HG02571 (cell line): ENCODE measurements around the gene SYT13.

ENCODE experiments used
- ATAC-seq: cut with Tn5 transposase; IDR thresholded peaks from one replicate; pipeline ENCODE4 v1.9.1; 2021; ENCODE audit warnings: mild to moderate bottlenecking, moderate library complexity; ENCODE audit not compliant: unreplicated experiment

SYT13 gene

DNA sequence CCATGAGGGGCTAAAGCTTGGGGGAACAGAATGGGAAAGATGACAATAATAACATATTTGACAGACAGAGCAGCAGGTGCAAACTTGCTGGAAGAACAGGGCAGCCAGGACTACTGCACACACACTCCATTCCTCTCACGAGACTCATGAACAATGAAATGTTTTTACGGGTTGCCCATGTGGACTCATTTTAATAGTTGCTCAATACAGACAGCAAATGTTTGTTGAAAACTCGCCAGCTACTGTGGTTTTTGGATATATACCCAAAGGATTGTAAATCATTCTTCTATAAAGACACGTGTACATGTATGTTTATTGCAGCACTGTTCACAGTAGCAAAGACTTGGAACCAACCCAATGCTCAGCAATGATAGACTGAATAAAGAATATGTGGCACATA lies 10.3 kb downstream of the SYT13 start:
- no peak for ATAC-seq

DNA sequence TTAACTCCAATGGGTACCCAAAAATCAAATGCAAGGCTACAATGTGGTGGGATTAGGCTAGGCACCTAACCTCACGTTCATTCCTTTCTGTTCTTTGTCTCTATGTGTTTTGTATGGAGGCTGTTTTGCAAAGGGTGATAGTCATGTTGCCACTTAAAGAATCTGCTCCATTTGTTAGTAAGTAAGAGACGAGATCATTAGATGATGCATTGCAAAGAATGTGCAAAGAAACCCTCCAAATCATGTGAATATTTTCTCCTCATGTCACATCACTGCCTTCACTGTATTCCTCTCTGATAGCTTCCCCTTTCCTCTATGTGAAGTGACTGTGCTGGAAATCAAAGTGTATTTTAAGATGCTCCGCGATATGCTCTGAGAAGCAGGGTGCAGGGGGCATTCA lies 11.9 kb downstream of the SYT13 start:
- no peak for ATAC-seq

DNA sequence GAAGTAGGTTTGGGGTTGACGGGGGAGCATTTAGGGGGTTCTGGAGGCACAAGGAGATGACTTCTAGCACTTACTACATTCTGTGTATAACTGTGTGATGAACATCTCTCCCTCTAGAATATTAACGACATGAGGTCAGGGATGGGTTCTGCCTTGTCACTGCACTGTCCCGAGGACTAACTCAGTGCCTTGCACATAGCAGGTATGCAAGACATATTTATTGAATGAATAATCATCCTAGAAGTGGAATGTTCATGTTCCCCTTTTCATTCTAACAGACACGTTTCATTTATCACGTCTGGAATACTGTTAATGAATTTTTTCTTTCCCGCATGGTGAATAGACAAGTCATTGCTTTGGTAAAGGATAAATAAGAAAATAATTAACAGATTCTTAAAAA lies 12.6 kb downstream of the SYT13 start:
- ATAC-seq: no peak

DNA sequence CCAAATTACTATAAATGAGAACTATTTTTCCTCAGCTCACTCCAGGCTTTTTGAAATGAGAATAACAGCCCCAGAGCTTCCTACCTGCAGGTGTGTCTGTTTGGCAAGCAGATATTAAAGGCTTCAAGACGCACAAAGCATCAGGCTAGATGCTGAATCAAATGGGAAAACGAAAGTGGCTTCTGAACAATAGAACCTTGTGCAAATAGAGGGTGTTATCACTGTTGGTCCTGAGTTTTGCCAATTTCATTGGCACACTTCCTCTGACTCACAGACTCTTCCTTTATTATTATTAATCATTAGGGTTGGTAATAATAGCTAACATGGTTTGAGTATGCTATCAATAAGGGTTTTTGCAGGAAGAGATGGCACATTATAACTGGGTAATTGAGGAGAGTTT lies 13.4 kb downstream of the SYT13 start:
- no peak for ATAC-seq

DNA sequence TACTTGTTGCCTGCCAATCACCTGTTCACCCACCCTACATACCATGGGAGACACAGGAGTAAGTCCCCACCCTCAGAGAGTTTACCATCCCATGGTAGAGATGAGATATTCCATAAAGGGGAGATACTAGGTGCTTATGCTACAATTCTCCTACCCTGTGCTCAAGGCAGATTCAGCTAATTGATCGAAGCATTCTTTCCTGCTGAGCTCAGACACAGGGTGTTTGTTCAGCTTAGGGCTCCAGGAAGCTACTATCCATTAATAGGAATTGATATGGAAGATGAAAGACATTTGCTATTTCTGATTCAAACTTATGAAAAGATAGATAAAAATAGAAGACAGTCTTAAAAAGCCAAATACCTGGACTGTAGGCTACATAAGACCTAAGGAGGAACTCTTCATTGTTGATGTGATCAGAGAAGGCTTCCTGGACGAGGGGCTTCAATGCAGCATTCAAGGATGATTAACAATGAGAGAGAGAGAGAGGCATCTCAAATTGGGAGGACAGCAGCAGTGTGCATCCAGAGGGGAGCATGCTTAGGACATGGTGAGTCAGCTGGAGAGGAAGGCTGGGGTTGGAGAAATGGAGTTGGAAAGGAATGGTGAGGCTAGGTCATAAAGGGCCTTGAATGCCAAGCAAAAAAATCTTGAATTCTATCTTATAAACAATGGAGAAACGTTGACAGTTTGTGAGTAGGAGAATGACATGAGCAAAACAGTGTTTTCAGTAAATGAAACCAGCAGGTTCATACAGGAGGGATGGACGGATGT lies 15.0 kb downstream of the SYT13 start:
- ATAC-seq: no peak

DNA sequence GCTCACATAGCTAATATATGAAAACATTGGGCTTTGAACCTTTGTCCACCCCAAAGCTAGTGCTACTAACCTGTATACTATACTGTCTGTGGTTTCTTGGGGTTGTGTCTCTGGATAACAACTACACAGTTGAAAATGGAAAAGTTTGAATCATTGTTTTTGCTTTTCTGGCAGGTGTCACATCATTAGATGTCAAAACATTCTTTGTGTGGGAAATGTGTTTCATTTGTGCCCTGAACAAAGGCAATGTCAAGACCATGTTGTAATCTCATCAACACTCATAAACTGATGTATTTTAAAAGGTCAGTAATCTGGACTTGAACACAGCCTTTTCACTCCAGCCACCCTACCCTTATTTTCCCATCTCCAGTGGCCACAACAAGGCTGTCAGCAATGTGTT lies 16.5 kb downstream of the SYT13 start:
- ATAC-seq: no peak

DNA sequence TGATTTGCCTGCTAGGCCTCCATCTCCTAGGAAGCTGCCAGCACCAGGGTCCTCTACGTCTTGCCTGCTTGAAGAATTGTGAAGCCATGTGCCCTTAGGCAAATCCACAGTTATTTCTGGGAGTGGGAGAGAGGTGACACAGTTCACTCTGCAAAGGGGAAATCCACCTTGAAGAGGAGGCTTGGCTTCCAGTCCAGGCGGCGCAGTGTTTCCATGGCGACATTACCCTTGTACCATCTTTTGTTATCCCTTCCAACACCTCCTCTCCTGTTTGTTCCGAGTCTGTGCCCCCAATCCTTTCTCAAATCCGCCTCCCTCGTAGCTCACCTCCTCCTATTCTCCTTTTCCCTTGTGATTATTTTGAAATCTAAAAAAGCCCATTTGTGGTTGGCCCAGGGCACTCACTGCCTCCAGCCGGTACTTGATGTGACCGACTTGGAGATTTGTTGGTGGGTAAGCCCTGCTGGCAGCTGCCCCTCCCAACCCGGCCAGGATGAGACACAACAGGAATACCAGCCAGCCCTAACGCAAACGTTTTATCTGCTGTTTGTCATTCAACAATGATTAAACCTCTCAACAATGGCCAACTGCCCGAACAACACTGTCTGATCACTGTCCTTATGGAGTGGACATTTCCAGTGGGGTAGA lies 18.4 kb downstream of the SYT13 start:
- ATAC-seq: no peak

DNA sequence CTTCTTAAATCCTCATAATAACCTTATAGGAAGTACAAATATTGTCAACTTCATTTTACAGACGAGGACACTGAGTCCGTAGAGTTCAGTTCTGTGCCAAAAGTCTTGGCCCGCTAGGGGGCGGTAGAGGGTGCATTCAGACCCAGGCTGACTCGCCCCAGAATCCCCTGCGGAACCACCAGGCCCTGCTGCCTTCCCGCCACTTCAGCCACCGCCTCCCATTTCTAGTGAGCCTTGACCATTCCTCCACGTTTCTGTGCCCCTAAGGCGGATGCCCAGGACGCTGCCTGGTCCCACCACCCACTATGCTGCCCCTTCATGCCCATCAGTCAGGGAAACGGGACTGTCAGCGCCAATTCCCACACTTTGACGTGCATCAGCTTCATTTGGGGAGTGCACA lies 19.1 kb downstream of the SYT13 start:
- ATAC-seq: no peak

DNA sequence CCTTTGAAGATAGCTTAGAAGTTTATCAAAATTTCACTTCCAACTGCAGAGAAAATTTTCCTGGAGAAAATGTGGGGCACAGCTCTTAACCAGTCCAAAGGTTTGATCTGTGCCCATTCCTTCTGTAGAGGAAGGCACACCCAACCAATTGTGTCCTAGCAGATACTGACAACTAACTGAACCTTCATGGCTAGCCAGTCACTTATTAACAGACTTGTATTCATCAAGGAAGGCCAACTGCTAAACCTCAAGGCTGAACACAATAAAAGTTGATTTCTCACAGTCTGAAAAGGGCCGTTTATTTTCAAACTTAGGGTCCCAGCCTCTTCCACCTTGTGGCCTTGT lies 19.5 kb downstream of the SYT13 start:
- no peak for ATAC-seq

DNA sequence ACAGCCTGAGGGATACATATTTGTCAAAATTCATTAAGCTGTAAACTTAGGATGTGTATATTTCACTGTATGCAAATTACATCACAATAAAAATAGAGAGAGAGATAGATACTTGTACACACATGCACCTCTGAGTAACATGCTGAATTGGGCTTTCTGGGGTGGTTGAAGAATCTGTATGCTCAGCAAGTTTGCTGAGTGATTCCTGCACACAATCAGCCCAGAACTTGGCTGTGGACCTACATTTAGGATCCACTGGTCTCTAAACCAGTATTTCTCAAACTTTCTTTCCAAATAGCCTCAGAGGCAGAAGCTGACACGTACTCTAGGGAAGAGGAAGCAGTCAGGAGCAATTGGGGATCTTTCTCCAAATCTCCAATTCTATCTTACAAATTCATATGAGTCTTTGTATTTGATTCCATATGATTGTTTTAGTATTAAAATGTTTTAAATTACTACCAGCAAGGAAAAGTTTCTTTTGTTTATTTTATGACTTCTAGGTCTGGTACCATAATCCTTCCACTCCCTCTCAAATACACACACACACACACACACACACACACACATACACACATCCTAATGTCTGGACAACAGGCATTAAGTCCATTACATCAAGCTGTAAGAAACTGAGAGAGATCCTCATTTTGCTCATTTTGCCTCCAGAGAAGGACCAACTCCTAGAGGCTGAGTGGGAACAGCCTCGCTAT lies 20.0 kb downstream of the SYT13 start:
- no peak for ATAC-seq

DNA sequence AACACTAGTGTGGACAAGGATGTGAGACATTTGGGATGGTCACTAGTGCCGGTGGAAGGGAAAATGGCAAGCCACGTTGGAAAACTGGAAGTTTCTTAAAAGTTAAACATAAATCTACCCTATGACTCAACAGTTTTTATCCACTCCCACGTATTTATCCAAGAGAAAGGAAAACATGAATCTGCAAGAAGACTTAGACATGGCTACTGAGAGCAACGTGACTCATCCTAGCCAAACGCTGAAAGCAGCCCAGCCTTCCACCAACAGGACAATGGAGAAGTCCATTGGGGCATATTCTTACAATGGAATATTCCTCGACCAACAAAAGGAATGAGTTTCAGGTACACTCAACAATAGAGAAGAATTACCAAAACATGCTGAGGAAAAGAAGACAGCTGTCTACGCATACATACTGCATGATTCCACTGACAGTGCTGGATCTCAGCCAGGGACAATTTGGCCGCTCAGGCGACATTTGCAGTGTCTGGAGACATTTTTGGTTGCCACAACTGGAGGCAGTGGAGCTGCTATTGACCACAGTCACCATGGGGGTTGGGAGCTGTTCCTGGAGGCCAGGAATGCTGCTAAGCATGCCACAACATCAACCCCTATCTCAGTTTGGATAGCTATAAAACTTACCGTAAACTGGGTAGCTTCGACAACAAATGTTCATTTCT lies 21.2 kb downstream of the SYT13 start:
- ATAC-seq: no peak

DNA sequence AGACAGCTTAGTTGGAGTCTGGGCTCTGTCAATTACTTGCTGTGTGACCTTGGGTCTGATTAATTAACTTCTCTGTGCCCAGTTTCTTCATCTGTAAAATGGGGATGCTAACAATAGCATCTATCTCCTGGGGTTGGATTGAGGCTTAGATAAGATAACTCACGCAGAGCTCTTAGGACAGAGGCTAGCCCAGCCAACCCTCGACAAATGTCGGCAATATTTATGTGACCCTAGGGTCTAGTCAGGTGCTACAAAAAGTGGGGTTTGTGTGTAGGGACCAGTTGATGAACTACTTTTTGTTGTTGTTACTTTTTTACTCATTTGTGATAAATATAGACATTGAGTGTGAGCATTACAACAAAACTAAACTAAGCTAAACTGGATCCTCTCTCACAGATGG lies 22.4 kb downstream of the SYT13 start:
- ATAC-seq: no peak

DNA sequence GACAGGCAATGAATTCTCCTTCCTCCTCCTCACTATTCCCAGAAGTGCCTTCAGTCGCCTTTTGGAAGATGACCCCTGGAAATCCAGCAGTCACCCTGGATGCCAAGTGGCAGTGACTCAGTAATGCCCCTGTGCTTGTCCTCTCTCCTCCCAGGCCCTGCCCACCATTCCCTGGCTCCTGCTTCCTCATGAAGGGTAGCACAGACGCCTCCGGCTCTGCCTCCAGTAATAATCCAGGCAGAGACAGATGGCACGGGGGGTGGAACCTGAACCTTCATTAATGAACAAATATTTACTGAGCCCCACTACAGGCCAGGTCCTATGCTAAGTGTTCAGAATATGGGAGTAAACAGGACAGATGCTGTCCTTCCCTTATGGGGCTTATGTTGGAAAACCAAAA lies 23.2 kb downstream of the SYT13 start:
- no peak for ATAC-seq

DNA sequence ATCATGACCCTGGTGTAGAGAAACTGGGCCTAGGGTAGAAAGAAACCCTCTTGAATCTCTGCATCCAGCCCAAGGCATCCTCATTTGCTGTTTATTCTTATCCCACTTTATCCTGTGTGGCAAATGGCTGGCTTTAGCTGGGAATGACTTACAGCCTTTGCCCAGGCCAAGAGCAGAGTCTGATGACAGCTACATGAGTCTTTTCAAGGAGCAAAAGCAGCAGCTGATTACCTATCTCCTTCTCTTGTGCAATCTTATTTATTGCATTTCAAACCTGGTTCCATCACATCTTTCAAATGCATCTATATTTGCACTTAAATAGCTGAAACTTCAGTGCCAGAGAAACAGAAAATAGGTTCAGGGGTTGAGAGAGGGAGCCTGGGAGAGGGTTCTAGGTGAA lies 26.1 kb downstream of the SYT13 start:
- no peak for ATAC-seq

DNA sequence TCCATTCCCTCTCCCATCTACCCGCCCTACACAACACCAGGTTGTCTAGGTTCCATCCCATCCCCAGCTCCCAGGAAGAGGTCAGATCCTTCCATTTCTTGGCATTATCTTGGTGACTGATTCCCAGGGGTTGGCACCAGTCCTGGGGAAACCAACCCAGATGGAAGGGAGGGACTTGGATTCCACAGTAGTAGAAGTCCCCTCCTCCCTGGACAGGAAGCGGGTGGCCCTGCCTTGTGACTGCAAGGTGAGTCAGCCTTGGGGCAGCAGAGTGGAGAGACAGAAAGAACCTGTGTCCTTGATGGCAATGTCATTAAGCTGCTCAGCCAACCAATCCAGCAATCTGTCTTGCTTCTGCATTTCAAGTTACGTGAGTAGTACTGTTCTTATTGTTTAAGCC lies 26.5 kb downstream of the SYT13 start:
- no peak for ATAC-seq

DNA sequence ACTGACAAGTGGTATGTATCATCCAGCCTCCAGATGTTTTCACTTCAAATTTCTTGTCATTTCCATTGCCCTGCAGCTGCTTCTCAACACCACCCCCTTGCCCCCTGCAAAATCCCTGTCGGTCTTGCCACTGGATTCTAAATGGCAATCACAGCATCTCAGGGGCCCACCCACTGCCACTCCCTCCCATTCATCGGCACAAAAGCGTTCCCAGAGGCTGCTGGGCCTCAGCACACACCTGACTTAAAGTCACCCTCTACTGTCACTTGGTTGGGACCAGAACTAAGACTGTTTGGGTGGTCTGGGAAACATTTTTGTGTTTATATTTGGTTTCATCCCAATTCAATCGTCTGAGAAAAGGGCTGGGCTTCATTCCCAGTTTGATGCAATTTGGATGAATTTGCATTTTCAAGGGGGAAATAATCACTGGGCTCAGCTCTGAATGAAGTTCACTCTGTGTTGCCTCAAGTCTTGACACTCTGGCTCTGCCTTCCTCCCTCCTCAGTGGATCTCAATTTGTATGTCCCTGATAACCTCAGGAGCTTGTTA lies 27.1 kb downstream of the SYT13 start:
- ATAC-seq: no peak

DNA sequence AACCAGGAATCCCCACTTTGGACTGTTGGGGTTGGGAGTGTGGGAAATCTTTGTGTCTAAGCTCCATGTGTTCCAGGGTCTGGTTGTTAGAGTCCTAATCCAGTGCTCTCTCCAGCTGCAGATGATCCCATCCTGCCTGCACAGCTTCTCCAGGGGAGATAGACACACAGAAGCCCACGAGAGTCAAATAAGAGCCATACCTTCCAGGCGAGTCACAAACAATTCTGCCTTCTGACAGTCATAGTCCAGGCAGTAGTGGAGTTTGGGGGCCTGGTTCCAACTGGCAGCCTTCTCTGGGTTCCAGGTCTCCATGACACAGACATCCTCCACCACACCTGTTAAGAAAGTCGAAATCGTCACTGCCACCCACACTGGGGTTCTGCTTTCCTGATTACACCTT lies 32.1 kb downstream of the SYT13 start:
- ATAC-seq: no peak

DNA sequence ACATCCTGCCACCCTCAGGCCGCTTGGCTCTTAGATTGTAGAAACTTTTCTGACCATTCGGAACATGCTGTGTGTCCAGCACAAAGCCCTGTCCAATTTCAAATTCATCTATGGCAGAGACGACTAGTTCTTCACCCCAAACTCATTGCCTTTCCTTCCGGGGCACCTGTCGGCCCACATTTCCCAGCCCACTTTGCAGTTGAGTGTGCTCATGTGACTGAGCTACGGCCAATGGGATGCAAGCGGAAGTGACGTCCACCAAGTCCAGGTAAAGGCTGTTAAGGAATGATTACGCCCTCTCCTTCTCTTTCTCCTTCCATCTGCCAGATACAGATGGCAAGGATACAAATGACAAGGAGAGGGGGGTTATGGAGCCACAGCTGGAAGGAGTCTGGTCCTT lies 32.5 kb downstream of the SYT13 start:
- no peak for ATAC-seq

DNA sequence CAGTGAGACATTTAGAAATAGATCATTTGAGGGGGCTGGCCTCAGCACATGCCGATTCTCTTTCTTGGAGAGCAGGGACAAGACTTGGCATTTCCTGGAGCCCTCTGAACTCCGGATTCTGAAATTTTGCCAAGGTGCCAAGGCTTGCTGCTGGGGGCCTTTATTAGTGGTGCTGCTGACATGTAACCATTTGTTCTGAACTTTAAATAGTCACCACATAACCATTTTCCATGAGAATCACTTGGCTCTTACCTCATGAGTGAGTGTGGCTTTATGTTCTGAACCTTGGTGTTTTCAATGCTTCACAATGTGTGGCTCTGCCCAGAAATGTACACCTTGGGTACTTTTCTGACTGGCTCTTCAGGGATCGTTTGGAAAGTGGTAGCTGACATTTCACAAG lies 33.3 kb downstream of the SYT13 start:
- ATAC-seq: no peak

DNA sequence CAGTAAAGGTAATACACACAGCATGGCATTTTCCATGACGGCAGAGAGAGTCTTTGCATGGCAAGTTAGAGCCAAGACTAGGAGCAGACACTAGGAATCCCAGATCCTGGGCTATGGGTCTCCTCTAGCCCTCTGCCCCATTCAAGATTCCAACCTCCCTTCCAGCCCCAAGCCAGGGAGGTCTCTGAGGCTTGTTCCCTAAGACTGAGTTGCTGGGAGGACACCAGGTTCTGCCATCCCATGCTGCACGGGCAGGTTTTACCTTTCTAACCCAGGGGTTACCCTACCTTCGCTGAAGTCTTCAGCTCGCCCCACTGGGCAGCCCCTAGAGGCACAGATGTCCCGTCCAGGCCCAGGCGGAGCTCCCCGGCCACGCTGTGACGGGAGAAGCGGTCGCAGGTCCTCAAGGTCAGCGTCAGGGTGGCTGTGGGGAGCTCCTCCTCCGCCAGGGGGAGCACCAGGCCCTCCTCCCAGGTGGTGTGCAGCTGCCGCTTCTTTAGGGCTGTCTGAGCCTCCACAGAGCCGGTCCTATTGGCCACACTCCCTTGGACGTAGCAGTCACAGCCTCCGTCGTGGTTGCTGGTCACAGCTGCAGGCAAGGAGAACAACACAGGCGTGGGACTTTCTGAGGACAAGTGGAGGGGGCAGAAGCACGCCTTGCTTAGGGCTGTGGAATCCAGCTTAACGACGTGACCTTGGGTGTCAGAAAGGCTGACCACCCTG lies 33.8 kb downstream of the SYT13 start:
- ATAC-seq: no peak
